Natural killer cell treated with Interleukin-12 subunit alpha and Interleukin-12 subunit beta and Interleukin-15 and Interleukin-18, amount 100 ng/mL, for 72 hours (primary cell): Measurements from ENCODE around the gene CTU2. TPM values are rescaled to one million over a fixed set of nuclear protein-coding genes. Genes with fewer than 3 reads are reported as not detected.

ENCODE experiments used
- ATAC-seq, 2 donors: fragments of 150-1000 bp; cut with Tn5 transposase in 1 of 2; sonication (Bioruptor Pico), chemical (Tn5 transposase) in 1 of 2; 2 replicates each; pipeline ENCODE4 v1.10.0; 2021
- DNase-seq: peaks from one replicate; pipeline ENCODE4 v3.0.0; 2022; ENCODE audit warnings: low spot score
- H3K27ac Mint-ChIP-seq, 2 donors: 1 replicate in 1 of 2; 2 replicates in 1 of 2; pipeline ENCODE4 v1.8.0; 2022; ENCODE audit warnings: mixed read lengths in 2 of 2, mild to moderate bottlenecking in 1 of 2, moderate library complexity in 1 of 2
- H3K27me3 Mint-ChIP-seq, 2 donors: 1 replicate in 1 of 2; 2 replicates in 1 of 2; pipeline ENCODE4 v1.8.0; 2022; ENCODE audit warnings: mixed read lengths in 2 of 2
- H3K36me3 Mint-ChIP-seq: one replicate; pipeline ENCODE4 v1.8.0; 2022; ENCODE audit warnings: mixed read lengths
- H3K4me1 Mint-ChIP-seq, 2 donors: 1 replicate in 1 of 2; 2 replicates in 1 of 2; pipeline ENCODE4 v1.8.0; 2022; ENCODE audit warnings: low read depth in 2 of 2, mixed read lengths in 2 of 2, mild to moderate bottlenecking in 1 of 2
- H3K4me3 Mint-ChIP-seq: one replicate; pipeline ENCODE4 v1.8.0; 2022; ENCODE audit warnings: mixed read lengths
- H3K9me3 Mint-ChIP-seq: 2 replicates; pipeline ENCODE4 v1.8.0; 2022; ENCODE audit warnings: mixed read lengths
- total RNA-seq, 2 donors: library from RNA; stranded (reverse); gene quantifications; one replicate each; pipeline ENCODE4 v1.2.3, GENCODE V29; 2022

CTU2 gene
- total RNA-seq, 2 donors from 2014 or later: 39.0 to 80.4 TPM

- ATAC-seq (no peak), DNase-seq (no peak)
- Mint-ChIP-seq H3K36me3 (no peaks in the 10 kb centered on the region), H3K27me3 (no peaks in the 10 kb centered on the region), H3K4me3 (no peak overlapping the region), H3K9me3 (no peaks in the 10 kb centered on the region), H3K4me1 (peaks cover 0 to 6% of the 10 kb centered on the region in 2 donors), H3K27ac (no peak overlapping the region)
Observed at GRCh38 chr16:88719267-88719932, 13.1 kb downstream of the CTU2 start.

- no peak overlapping the region for H3K27ac Mint-ChIP-seq
Observed at GRCh38 chr16:88719933-88720296, 13.6 kb downstream of the CTU2 start.

GRCh38 chr16:88720396-88720970 is 14.2 kb downstream of the CTU2 start:
- no peak overlapping the region for H3K27ac Mint-ChIP-seq
- H3K9me3 Mint-ChIP-seq: no peaks in the 10 kb centered on the region
- H3K4me3 Mint-ChIP-seq: no peak overlapping the region
- H3K36me3 Mint-ChIP-seq: no peaks in the 10 kb centered on the region
- H3K27me3 Mint-ChIP-seq: no peaks in the 10 kb centered on the region
- ATAC-seq: no peak
- peaks cover 0 to 9% of the 10 kb centered on the region in 2 donors for H3K4me1 Mint-ChIP-seq
- no peak for DNase-seq

More at GRCh38 chr16:88719933-88720296, 13.6 kb downstream of the CTU2 start:
- no peaks in the 10 kb centered on the region for H3K9me3 Mint-ChIP-seq
- ATAC-seq: no peak
- H3K4me3 Mint-ChIP-seq: no peak overlapping the region
- H3K4me1 Mint-ChIP-seq: peaks cover 0 to 9% of the 10 kb centered on the region in 2 donors
- H3K27me3 Mint-ChIP-seq: no peaks in the 10 kb centered on the region
- no peak for DNase-seq
- no peaks in the 10 kb centered on the region for H3K36me3 Mint-ChIP-seq

- no peaks in the 10 kb centered on the region for H3K9me3 Mint-ChIP-seq
- no peaks in the 10 kb centered on the region for H3K27me3 Mint-ChIP-seq
- H3K4me3 Mint-ChIP-seq: no peak overlapping the region
- no peak overlapping the region for H3K27ac Mint-ChIP-seq
- H3K4me1 Mint-ChIP-seq: peaks cover 0 to 12% of the 10 kb centered on the region in 2 donors
- H3K36me3 Mint-ChIP-seq: no peaks in the 10 kb centered on the region
- DNase-seq: no peak
- no peak for ATAC-seq
Observed at GRCh38 chr16:88721236-88721635, 14.9 kb downstream of the CTU2 start.

GRCh38 chr16:88721815-88722755 is 15.8 kb downstream of the CTU2 start:
- Mint-ChIP-seq H3K27ac (no peak overlapping the region), H3K9me3 (no peaks in the 10 kb centered on the region), H3K4me1 (peaks cover 0 to 12% of the 10 kb centered on the region in 2 donors), H3K36me3 (no peaks in the 10 kb centered on the region), H3K4me3 (no peak overlapping the region), H3K27me3 (no peaks in the 10 kb centered on the region)
- ATAC-seq (no peak), DNase-seq (no peak)

GRCh38 chr16:88722784-88723506 is 16.6 kb downstream of the CTU2 start:
- H3K36me3 Mint-ChIP-seq: no peaks in the 10 kb centered on the region
- H3K9me3 Mint-ChIP-seq: no peaks in the 10 kb centered on the region
- DNase-seq: no peak
- peaks cover 0 to 7% of the 10 kb centered on the region in 2 donors for H3K4me1 Mint-ChIP-seq
- ATAC-seq: no peak
- no peaks in the 10 kb centered on the region for H3K27me3 Mint-ChIP-seq
- no peak overlapping the region for H3K4me3 Mint-ChIP-seq
- H3K27ac Mint-ChIP-seq: no peak overlapping the region

GRCh38 chr16:88723507-88723887 is 17.2 kb downstream of the CTU2 start:
- Mint-ChIP-seq H3K27me3 (no peaks in the 10 kb centered on the region), H3K27ac (no peak overlapping the region), H3K4me3 (no peak overlapping the region), H3K4me1 (peaks cover 0 to 6% of the 10 kb centered on the region in 2 donors), H3K36me3 (no peaks in the 10 kb centered on the region), H3K9me3 (no peaks in the 10 kb centered on the region)
- DNase-seq: no peak
- ATAC-seq: no peak

GRCh38 chr16:88723911-88724310 is 17.6 kb downstream of the CTU2 start:
- no peak for ATAC-seq
- H3K4me1 Mint-ChIP-seq: peaks cover 0 to 6% of the 10 kb centered on the region in 2 donors
- no peaks in the 10 kb centered on the region for H3K27me3 Mint-ChIP-seq
- H3K4me3 Mint-ChIP-seq: no peak overlapping the region
- H3K9me3 Mint-ChIP-seq: no peaks in the 10 kb centered on the region
- no peaks in the 10 kb centered on the region for H3K36me3 Mint-ChIP-seq
- H3K27ac Mint-ChIP-seq: no peak overlapping the region
- DNase-seq: no peak

GRCh38 chr16:88724855-88725555 is 18.7 kb downstream of the CTU2 start:
- no peak overlapping the region for H3K27ac Mint-ChIP-seq
- H3K36me3 Mint-ChIP-seq: no peaks in the 10 kb centered on the region
- no peak for DNase-seq
- peak in 1 of 2 donors; percentile 2 for ATAC-seq
- peaks cover 0 to 8% of the 10 kb centered on the region in 2 donors for H3K4me1 Mint-ChIP-seq
- H3K27me3 Mint-ChIP-seq: no peaks in the 10 kb centered on the region
- no peak overlapping the region for H3K4me3 Mint-ChIP-seq
- H3K9me3 Mint-ChIP-seq: no peaks in the 10 kb centered on the region

GRCh38 chr16:88725609-88726407 is 19.5 kb downstream of the CTU2 start:
- DNase-seq (no peak), ATAC-seq (peak; percentile 25 to 63)
- no peaks in the 10 kb centered on the region for H3K27me3 Mint-ChIP-seq
- H3K4me1 Mint-ChIP-seq: peaks cover 0 to 8% of the 10 kb centered on the region in 2 donors
- no peaks in the 10 kb centered on the region for H3K36me3 Mint-ChIP-seq
- H3K27ac Mint-ChIP-seq: no peak overlapping the region
- no peak overlapping the region for H3K4me3 Mint-ChIP-seq
- no peaks in the 10 kb centered on the region for H3K9me3 Mint-ChIP-seq

- Mint-ChIP-seq H3K36me3 (no peaks in the 10 kb centered on the region), H3K4me1 (peaks cover 3 to 8% of the 10 kb centered on the region in 2 donors), H3K9me3 (no peaks in the 10 kb centered on the region), H3K4me3 (no peak overlapping the region), H3K27ac (no peak overlapping the region), H3K27me3 (no peaks in the 10 kb centered on the region)
- DNase-seq: no peak
- ATAC-seq: no peak
Observed at GRCh38 chr16:88726408-88726749, 20.1 kb downstream of the CTU2 start.

- no peak for DNase-seq
- no peak overlapping the region for H3K4me3 Mint-ChIP-seq
- no peaks in the 10 kb centered on the region for H3K9me3 Mint-ChIP-seq
- H3K27ac Mint-ChIP-seq: no peak overlapping the region
- no peaks in the 10 kb centered on the region for H3K36me3 Mint-ChIP-seq
- ATAC-seq: no peak
- H3K27me3 Mint-ChIP-seq: no peaks in the 10 kb centered on the region
- H3K4me1 Mint-ChIP-seq: peaks cover 5 to 8% of the 10 kb centered on the region in 2 donors
Observed at GRCh38 chr16:88726981-88727380, 20.7 kb downstream of the CTU2 start.
